Liver (tissue), 9 donors: ENCODE results near the gene HS1BP3. TPM values are rescaled to one million over a fixed set of nuclear protein-coding genes. Genes with fewer than 3 reads are reported as not detected.

ENCODE experiments used
- DNase-seq: peaks from one replicate; pipeline ENCODE4 v3.0.0-alpha.2; 2017; ENCODE audit warnings: low spot score
- H3K27ac ChIP-seq, 2 donors: one replicate each; pipeline ENCODE4 v1.7.0; 2013; ENCODE audit warnings: inconsistent platforms in 2 of 2, low read length in 2 of 2, control low read depth in 1 of 2, low read depth in 1 of 2, mild to moderate bottlenecking in 1 of 2
- H3K27me3 ChIP-seq, 4 donors: one replicate each; pipeline versions ENCODE4 v1.6.1 to v1.7.0; 2013; ENCODE audit warnings: low read length in 3 of 4, inconsistent platforms in 1 of 4, mild to moderate bottlenecking in 1 of 4, moderate library complexity in 1 of 4; ENCODE audit not compliant: control insufficient read depth in 4 of 4, insufficient read depth in 4 of 4
- H3K36me3 ChIP-seq, 4 donors: one replicate each; pipeline versions ENCODE4 v1.6.1 to v1.7.0; 2013; ENCODE audit warnings: low read length in 3 of 4, mild to moderate bottlenecking in 3 of 4, low read depth in 1 of 4, moderate library complexity in 1 of 4; ENCODE audit not compliant: control insufficient read depth in 4 of 4, insufficient read depth in 3 of 4
- H3K4me1 ChIP-seq, 4 donors: one replicate each; pipeline versions ENCODE4 v1.6.1 to v1.7.0; 2013; ENCODE audit warnings: low read length in 3 of 4, mild to moderate bottlenecking in 3 of 4, moderate library complexity in 1 of 4; ENCODE audit not compliant: control insufficient read depth in 4 of 4, insufficient read depth in 4 of 4
- H3K4me3 ChIP-seq, 3 donors: one replicate each; pipeline versions ENCODE4 v1.6.1 to v1.7.0; 2013; ENCODE audit warnings: low read length in 3 of 3, control low read depth in 1 of 3, low read depth in 1 of 3, mild to moderate bottlenecking in 1 of 3
- H3K9ac ChIP-seq, 2 donors: one replicate each; pipeline ENCODE4 v1.7.0; 2013; ENCODE audit warnings: low read length in 2 of 2, mild to moderate bottlenecking in 2 of 2, moderate library complexity in 2 of 2, control low read depth in 1 of 2, low read depth in 1 of 2
- H3K9me3 ChIP-seq, 4 donors: one replicate each; pipeline versions ENCODE4 v1.6.1 to v1.7.0; 2013; ENCODE audit warnings: low read length in 3 of 4; ENCODE audit not compliant: control insufficient read depth in 4 of 4
- EGR1 ChIP-seq, 2 donors: IDR thresholded peaks; 2 replicates each; pipeline ENCODE4 v1.6.1; 2016 to 2018; ENCODE audit warnings: antibody characterized with exemption in 2 of 2, low read depth in 2 of 2
- FOXA1 ChIP-seq: IDR thresholded peaks from 2 replicates; pipeline ENCODE4 v1.6.1; 2016; ENCODE audit warnings: antibody characterized with exemption
- FOXA2 ChIP-seq: IDR thresholded peaks from 2 replicates; pipeline ENCODE4 v1.6.1; 2016; ENCODE audit warnings: antibody characterized with exemption
- GABPA ChIP-seq, 2 donors: IDR thresholded peaks in 1 of 2; conservative IDR thresholded peaks in 1 of 2; 2 replicates each; pipeline ENCODE4 v1.6.1; 2016; ENCODE audit warnings: antibody characterized with exemption in 2 of 2, mild to moderate bottlenecking in 1 of 2, moderate library complexity in 1 of 2
- HNF4A ChIP-seq, 2 donors: conservative IDR thresholded peaks; 2 replicates each; pipeline ENCODE4 v1.6.1; 2016; ENCODE audit warnings: antibody characterized with exemption in 2 of 2, mild to moderate bottlenecking in 2 of 2
- NR2F2 ChIP-seq: IDR thresholded peaks from 2 replicates; pipeline ENCODE4 v1.6.1; 2016; ENCODE audit warnings: antibody characterized with exemption
- REST ChIP-seq: IDR thresholded peaks from 2 replicates; pipeline ENCODE4 v1.6.1; 2016; ENCODE audit warnings: antibody characterized with exemption, mild to moderate bottlenecking
- RXRA ChIP-seq, 2 donors: IDR thresholded peaks; 2 replicates each; pipeline ENCODE4 v1.6.1; 2017 to 2018; ENCODE audit warnings: antibody characterized with exemption in 2 of 2, mild to moderate bottlenecking in 1 of 2
- SP1 ChIP-seq: IDR thresholded peaks from 2 replicates; pipeline ENCODE4 v1.6.1; 2018; ENCODE audit warnings: antibody characterized with exemption, mild to moderate bottlenecking
- TAF1 ChIP-seq: conservative IDR thresholded peaks from 2 replicates; pipeline ENCODE4 v1.6.1; 2016; ENCODE audit warnings: antibody characterized with exemption, mild to moderate bottlenecking
- ZBTB33 ChIP-seq: IDR thresholded peaks from 2 replicates; pipeline ENCODE4 v1.6.1; 2016; ENCODE audit warnings: antibody characterized with exemption
- WGBS: extraction: QIAGEN DNeasy Blood & Tissue Kit; methylation state at CpG from one replicate; pipeline ENCODE4 v1.1.7; 2013; 5-methylcytosine and 5-hydroxymethylcytosine counted together
- polyA plus RNA-seq, 2 donors: library from polyadenylated mRNA; stranded (reverse) in 1 of 2; unstranded in 1 of 2; fragments of 200-250 nt in 1 of 2; fragments of >200 nt in 1 of 2; fragmentation: Nextera tagmentation in 1 of 2; extraction: Ambion mirVana in 1 of 2; gene quantifications; one replicate each; pipeline versions ENCODE4 v1.2.1 to v1.2.3, GENCODE V29; 2013 to 2015
- total RNA-seq, 2 donors: library from RNA; depleted of rRNA; stranded (reverse); fragments of >200 nt; gene quantifications; one replicate each; pipeline ENCODE4 v1.2.3, GENCODE V29; 2014
- TF ChIP-seq, protein P1 (sequence below): IDR thresholded peaks from 2 replicates; pipeline ENCODE4 v1.6.1; 2016; ENCODE audit warnings: antibody characterized with exemption
- donor health status: healthy.
- donor health status: healthy.
- donor health status: healthy.
- donor health status: healthy.
- donor health status: healthy.

Gene HS1BP3
- total and polyA plus RNA-seq, 4 donors = 7.7 to 15.4 (median 10.9) TPM

- TF ChIP-seq, protein P1, sequence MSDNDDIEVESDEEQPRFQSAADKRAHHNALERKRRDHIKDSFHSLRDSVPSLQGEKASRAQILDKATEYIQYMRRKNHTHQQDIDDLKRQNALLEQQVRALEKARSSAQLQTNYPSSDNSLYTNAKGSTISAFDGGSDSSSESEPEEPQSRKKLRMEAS = no peak
- no peak for TF ChIP-seq ZBTB33
- TF ChIP-seq TAF1 = no peak
- TF ChIP-seq EGR1 (IDR thresholded peaks at IDR 0.05; ENCODE audit: low read depth in 2 of 2) = no peak
- TF ChIP-seq FOXA2 = no peak
- TF ChIP-seq REST = no peak
- no peak for TF ChIP-seq HNF4A (conservative IDR thresholded peaks at IDR 0.05)
- Histone ChIP-seq H3K27ac (no peak overlapping the region), H3K4me1 (peaks cover 9 to 36% (median 27%) of the 10 kb centered on the region in 4 donors), H3K36me3 (peaks cover 0 to 4% (median 0%) of the 10 kb centered on the region in 4 donors), H3K9ac (no peak overlapping the region), H3K4me3 (no peak overlapping the region), H3K27me3 (no peaks in the 10 kb centered on the region), H3K9me3 (no peaks in the 10 kb centered on the region)
- DNase-seq = no peak
- WGBS = 93% methylated on average over 11 of the region's 11 CpGs
Observed at GRCh38 chr2:20649576-20649975, 1.3 kb downstream of the HS1BP3 start.

- 98% methylated on average over 9 of the region's 9 CpGs for WGBS
- Histone ChIP-seq H3K27ac (no peak overlapping the region), H3K27me3 (no peaks in the 10 kb centered on the region), H3K9ac (no peak overlapping the region), H3K4me3 (no peak overlapping the region), H3K36me3 (peaks cover 0 to 7% (median 3%) of the 10 kb centered on the region in 4 donors), H3K4me1 (peaks cover 9 to 36% (median 27%) of the 10 kb centered on the region in 4 donors), H3K9me3 (no peaks in the 10 kb centered on the region)
- no peak for DNase-seq
- no peak for TF ChIP-seq EGR1 (IDR thresholded peaks at IDR 0.05; ENCODE audit: low read depth in 2 of 2)
Observed at GRCh38 chr2:20648831-20649230, 2.1 kb downstream of the HS1BP3 start.

DNA sequence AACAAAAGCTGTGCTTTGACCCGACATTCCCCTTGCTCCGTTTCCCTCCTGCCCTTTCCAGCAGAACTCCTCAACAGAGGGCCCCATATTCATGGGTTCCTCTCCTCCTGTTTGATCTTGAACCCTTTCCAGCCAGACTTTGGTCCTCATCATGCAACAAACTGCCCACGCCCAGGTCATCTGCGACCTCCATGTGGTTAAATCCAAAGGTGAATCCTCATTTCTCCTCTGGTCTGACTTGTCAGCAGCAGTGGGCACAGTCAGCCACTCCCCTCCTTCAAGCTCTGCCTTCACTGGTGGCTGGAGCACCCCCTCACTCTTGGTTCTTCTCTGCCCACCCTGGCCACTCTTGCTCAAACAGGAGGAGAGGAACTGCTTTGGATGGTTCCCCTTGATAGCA lies 2.7 kb downstream of the HS1BP3 start:
- WGBS = 58% methylated on average over 4 of the region's 4 CpGs
- H3K9ac ChIP-seq = no peak overlapping the region
- H3K9me3 ChIP-seq = no peaks in the 10 kb centered on the region
- no peaks in the 10 kb centered on the region for H3K27me3 ChIP-seq
- TF ChIP-seq RXRA (IDR thresholded peaks at IDR 0.05) (peak; percentile 37 to 47), HNF4A (conservative IDR thresholded peaks at IDR 0.05) (peak; percentile 72 to 78), GABPA (IDR thresholded peaks at IDR 0.05 in 1 of 2, conservative IDR thresholded peaks at IDR 0.05 in 1 of 2) (no peak), NR2F2 (no peak), SP1 (peak; percentile 39), FOXA1 (no peak)
- DNase-seq = no peak
- H3K27ac ChIP-seq = no peak overlapping the region
- peaks cover 9 to 36% (median 27%) of the 10 kb centered on the region in 4 donors for H3K4me1 ChIP-seq
- no peak overlapping the region for H3K4me3 ChIP-seq
- H3K36me3 ChIP-seq = peaks cover 0 to 10% (median 3%) of the 10 kb centered on the region in 4 donors
